GM21737 (cell line): Measurements from ENCODE around the gene CERS2.

Experiments
- ATAC-seq: cut with Tn5 transposase; IDR thresholded peaks from one replicate; pipeline ENCODE4 v1.9.1; 2021; ENCODE audit warnings: mild to moderate bottlenecking, moderate library complexity; ENCODE audit not compliant: unreplicated experiment

The CERS2 gene

DNA sequence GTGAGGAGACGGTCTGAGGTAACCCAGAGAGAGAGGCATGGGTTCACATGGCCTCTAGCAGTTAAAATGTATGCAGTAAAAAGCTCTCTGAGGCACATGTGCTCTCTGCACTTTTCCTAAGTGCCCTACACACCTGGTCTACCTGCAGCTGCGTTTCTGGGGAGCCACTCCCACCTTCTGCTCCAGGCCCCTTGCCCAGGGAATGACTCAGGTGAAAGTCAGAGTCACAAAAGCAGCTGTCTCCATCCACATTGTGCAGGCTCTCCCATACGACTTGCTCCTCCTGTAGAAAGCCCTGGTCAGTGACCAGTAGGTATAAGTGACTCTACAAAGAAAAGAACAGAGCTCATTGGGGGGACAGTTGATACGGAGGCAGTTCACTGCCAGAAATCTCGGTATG is 23.3 kb upstream of the CERS2 start:
- ATAC-seq, result no peak

DNA sequence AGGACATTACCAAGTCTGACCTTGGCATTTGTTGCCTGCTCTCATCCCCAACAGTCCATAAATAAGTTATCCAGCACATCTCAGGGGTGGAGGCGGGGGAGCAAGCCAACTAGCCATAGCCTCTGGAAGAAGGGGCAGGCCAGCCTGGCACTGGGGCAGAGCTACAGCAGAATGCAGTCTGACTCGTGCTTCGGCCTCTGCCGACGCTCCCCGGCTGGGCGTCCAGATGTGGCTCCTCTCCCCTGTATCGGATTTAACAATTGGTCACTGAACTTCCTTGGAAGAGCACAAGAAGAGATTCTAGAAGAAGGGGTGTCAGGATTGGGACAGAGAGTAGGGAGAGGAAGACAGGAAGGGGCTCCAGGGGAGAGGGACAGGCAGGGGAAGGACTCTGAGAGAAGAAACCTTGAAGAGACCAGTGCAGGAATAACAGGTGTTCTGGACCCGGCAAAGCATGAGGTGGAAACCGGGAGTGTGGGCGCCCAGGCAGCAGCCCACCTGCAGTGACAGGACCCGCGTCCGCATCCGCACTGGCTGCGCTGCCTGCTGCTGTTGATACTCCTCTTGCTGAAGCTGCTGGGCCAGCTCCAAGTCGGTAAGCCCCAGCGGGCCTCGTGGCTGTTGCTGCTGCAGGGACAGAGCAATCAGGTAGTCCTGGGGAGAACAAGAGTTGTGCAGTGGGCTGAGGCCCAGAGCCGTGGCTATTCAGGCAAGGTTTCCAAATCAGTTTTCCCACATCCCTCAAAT is 22.7 kb upstream of the CERS2 start:
- no peak for ATAC-seq

DNA sequence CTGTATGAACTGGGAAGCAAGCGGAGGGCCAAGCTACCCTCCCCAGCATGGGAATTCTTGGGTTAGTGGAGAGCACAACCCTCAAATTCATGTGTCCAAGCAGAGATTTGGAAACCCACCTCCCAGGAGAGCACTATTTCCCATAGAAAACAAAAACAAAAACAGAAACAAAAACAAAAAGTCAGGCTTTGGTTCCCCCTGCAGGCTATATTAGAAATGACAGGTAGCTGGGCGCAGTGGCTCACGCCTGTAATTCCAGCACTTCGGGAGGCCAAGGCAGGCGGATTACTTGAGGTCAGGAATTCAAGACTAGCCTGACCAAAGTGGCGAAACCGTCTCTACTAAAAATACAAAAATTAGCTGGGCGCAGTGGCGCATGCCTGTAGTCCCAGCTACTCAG is 21.3 kb upstream of the CERS2 start:
- ATAC-seq, result no peak

DNA sequence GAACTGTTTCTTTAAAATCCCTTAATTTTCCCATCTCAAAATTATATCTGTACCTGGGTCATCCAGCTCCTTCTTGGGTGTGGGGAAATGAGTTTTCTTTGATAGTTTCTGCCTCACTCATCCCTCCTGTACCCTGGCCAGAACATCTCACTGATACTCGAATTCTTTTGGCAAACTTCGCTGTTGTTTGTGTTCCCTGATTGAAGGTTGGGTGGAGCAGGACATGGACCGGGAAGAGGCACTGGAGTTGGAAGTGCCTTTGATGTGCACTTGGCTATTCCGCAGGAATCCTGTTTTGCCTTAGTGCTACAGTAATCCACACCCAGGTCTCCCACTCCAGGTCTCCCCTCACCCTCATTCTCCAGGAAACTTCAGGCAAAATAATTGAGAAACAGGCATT is 20.8 kb upstream of the CERS2 start:
- ATAC-seq, result no peak

DNA sequence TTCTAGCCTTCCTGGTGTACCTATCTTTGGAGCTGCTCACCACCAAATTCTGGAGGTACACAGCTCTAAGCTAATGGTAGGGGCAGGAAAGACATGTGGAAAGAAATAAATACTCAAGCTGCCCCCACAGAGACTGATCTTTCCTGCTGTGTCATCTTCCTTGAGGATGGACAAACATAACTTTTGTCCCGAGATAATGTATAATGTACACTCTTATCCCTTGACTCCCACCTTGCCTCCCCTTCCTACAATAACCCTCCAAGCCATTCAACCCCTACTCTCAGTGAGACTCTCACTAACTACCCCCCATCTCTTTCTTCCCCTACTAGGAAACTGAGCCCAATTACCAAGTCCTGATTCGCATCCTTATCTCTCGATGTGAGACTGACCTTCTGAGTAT is 19.6 kb upstream of the CERS2 start:
- ATAC-seq, result no peak

DNA sequence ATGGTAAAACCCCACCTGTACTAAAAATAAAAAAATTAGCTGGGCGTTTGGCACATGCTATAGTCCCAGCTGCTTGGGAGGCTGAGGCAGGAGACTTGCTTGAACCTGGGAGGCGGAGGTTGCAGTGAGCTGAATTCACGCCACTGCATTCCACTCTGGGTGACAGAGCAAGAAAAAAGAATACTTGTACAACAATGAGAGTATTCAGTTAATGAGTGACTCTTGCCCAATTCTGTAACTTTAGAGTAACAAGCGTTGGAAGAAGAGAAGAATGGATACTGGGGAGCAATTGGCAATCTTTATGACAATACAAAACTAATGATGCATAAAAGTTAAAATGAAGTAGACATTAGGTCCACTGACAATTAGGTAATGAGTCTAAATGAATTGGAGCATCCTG is 18.0 kb upstream of the CERS2 start:
- ATAC-seq, result no peak

DNA sequence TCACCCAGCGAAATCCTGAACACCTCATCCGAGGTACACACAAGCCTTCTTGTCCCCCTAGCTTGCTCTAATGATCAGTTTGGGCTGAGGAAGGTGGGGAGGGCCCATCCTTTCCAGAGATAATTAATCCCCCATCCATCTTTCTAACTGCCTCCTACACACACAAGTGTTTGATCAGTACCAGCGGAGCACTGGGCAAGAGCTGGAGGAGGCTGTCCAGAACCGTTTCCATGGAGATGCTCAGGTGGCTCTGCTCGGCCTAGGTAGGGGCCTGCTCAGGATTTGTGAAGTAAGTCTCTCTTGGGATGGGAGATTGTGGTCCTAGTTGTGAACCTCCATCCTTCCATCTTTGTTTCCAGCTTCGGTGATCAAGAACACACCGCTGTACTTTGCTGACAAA is 13.3 kb upstream of the CERS2 start:
- no peak for ATAC-seq

DNA sequence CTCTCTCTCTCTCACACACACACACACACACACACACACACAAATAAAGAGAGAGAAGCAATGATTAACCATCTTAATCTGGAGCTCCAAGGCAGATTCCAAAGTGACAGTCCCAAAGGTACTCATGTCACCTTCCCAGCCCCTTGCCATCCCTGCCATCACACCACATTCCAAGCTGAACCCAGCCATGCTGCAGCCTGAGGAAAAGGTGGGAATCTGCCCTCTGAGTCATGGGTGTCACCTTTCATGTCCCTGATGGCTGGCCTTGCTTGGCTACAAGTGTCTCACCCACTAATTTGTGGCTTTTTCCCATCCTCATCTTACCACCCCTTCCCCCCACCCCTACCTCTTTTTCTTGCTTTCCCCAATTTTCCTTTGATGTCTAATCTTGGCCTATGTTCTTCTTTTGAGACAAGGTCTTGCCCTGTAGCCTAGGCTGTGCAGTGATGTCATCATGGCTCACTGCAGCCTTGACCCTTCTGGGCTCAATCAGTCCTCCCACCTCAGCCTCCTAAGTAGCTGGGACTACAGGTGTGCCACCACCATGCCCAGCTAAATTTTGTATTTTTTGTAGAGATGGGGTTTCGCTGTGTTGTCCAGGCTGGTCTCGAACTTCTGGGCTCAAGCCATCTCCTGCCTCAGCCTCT is 10.7 kb upstream of the CERS2 start:
- no peak for ATAC-seq

DNA sequence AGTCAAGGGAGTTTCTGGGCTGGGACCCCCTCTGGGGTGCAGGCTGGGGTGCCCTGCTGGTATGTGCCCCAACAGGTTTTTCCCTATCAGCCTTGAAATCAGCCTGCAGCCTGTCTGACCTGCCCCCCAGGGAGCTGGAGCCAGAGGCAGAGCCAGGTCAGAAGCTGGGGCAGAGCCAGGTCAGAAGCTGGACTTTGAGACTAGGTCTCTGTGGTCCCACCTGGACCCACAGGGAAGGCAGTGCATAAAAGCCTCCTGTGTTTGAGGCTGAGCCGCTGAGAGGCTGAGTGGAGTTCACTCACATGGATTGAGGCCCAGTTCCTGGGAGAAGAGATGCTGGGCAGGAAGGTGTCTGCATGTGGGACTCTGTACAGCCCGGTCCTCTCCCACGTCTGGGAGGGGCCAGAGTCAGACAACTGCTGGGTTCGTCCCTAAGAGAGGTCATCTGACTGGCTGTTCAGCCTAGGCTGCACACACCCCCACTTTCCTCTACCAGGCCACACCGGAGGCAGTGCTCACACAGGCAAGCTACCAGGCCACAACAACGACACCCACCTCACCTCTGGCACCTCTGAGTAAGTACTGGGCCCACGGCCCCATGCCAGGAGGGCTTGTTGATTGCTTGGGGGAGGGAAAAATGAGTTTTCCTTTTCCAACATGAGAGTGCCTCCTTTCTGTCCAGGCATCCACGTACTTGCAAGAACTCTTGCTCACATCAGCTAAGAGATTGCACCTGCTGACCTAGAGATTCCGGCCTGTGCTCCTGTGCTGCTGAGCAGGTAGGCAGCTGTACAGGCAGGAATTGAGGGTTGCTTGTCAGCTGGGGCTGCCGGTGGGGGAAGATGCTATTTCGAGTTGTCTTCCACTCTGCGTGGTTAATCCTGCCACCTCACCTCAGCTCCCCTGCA is 7.4 kb upstream of the CERS2 start, which contains the start of gene ANXA9:
ANXA9 (plus strand) TSS at position 488 of the 908 bp plus-strand sequence. CDS start 814 bp downstream, outside the sequence.
- ATAC-seq, result no peak

DNA sequence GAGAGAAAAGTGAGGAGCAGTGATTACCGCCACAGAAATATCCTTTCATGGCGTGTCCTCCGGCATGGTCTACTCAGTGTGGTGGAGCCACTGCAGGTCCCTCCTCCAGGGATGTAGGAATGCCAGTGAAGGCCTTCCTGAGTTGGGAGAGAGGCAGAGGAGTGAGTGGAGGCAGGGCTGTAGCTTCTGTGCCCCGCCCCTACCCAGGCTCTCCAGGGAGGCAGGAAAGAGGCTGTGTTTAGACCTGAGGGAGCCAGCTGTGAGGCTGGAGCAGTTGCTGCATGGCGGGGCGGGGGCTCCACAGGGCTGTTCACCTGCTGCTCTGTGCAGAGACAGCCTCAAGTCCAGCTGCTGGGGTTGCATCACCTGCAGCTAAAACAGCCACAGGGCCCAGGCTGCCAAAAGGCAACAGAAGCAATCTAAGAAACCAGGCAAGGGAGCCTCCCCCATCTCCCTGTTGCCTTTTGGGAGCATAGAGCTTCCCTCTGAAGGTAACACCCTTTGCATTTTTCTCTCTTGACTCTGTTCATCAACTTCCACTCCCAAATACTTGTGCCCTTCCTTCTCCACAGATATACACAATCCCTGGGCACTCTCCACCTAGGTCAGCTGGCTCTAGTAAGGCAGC is 6.7 kb upstream of the CERS2 start:
- ATAC-seq, result no peak

DNA sequence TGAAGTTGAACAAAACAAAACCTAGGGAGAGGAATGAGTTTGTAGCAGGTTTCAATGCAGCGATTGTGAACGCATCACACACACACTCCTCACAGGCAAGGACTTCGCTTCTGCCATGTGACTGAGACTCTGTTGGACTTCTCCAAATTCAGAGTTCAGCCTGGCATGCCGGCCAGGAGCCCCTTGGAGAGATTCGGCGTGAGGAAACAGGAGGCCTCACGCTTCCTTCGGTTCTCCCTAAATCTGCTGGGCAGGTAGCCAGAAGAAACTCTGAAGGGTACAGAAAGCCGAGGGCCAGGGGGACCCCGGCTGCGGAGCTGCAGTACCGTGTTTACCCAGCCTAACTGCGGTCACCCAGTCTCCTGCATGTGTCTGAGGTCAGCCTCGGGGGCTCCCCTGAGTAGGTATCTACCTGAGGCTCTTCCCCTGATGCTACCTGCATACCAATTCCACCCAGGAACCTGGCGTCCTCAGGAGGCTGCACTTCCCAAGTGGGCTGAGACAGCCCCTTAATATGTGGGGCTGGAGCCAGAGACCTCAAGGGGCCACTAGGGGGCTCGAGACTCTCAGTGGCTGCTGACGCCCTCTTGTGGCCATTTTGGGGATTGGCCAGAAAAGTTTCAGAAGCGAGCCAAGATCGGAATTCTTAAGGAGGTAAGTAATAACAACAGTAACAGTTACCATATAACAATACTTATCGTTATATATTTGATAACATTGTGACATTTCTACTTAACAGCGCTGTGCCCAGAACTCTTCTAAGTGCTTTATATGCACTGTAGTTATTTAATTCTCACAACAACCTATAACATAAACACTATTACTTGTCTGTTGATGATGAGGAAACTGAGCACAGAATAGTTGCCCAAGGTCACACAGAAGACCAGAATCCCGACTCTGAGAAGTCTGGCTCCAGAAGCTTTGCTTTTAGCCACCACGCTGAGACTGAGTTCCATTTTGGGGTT is 4.7 kb upstream of the CERS2 start:
- ATAC-seq, result no peak

DNA sequence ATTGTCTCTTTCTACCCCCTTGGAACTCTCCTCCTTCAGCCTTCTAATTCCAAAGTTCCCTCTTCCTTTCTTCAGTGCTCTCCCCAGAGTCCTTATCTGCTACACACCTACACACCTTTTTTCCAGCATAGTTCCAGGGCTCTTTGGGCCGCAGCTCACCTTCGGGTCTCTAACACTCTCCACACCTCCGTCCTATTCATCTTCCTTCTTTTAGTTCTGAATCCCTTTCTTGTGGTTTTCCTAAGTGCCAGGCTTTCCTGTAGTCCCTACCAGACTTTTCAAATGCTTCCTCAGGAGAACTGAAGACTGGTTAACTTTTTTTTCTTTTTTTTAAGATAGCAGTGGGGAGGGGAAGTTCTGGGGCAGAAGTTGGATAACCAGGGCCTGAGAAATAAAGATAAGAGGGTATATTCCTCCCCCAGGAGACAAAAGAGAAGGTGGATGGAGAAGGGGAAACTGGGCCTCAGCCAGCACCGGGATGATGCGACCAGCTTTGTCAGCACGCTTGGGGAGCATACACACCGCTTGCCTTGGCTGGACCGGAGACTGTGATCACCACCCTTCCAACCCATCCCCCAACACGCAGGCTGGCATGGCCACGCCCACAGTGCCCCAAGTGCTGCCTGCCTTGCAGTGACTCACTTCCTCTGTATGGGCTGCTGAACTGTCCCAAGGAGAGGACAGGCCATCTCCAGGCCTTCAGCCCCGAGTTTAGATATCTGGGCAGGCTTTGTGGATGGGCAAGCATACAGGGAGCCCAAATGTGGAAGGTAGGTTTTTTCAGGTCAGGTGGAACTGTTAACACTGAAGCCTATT is 2.5 kb upstream of the CERS2 start:
- ATAC-seq, result no peak

DNA sequence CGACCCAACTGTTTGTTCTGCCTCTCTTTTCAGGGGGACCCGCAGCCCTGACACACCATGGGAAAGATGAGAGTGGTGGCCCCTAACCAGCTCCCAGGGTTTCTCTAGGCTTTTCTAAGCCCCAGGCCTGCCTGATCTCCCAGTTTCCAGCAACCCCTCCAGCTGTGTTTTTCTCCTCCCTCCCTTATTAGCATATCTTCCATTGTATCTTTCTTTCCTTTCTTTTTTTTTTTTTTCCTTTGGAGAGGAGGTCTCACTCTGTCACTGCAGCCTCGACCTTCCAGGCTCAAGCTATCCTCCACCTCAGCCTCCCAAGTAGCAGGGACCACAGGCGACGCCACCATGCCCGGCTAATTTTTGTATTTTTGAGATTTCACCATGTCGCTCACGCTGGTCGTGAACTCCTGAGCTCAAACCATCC is 1.8 kb upstream of the CERS2 start:
- no peak for ATAC-seq

DNA sequence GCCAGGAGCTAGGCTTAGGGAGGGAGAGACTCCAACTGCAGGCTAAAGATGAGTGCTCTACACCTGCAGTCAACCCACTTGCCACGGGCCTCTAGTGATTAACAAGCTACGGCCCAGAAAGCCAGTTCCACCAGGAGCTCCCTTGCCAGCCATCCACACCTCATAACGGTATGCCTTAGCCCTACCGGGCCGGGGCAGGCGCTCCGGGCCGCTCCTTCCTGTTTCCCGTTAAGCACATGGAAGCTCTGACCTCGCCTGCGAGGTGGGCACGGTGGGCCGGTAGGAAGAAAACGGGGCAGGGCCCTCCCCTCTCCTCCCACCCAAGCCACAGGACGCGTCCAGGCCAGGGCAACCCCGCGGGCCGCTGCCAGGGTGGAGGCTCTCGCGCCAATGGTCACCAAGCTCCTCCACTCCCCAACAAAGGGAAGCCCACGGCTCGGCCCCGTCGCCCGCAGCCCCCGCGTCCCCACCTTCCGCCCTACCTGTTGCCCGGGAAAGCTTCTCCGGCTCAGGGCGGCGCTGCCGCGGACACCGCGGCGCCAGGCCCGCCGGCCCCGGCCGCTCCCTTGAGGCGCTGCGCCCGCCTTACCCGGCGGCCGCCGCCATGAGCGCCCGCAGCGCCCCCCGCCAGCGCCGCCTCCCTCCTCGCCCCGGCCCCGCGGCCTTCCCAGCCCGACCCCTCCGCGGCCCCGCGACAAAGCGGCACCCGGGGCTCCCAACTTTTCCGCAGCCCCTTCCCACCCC is 627 bp downstream of the CERS2 start:
- ATAC-seq, result peak; percentile 43

DNA sequence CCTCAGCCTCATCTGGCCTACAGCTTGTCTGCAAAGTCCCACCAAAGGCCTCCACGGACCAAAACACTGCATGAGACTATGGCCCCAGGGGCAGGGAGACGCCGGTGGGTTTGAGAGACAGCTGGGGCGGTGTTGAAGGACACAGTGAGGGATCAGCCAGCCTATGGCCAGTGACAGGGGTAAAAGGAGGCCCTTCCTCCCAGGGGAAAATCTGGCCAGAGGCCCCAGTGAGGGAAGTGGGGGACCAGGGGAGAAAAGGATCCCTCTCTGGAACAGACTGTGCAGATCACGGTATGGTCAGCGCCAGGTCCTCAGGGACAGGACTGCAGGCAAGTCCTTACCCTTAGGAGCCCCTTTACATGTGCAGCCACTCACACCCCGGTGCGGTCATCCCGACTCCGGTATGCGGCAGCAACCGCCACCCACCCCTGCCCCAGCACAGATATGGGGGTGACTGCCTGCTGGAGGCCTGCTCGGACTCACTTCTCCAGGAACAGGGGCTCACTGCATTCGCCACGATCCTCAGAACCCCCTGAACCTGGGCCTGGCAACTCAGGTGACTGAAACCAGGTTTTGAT is 1.3 kb downstream of the CERS2 start:
- ATAC-seq, result no peak

DNA sequence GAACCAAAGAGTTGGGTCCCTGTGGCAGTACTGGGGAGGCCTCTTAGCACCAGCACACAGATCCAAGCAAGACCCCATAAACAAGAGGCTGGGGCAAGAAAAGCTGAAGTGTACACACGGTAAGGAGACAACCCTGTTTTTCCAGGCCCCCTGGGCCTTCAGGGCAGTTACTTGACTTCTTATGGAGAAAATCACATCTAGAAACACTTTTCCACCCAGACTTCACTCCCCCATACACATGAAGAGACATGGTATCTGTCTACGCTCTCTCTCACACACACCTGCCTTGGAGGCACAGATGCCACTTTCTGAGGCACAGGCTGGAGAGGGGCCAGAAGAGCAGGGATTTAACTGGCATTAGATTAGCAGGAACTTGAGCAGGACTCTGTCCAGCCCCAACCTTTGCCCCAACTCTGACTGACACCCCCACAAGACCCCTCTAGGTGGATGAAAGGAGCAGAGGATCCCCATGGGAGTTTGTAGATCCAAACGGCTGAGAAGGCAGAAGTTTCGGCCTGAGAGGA is 2.2 kb downstream of the CERS2 start:
- ATAC-seq, result no peak

DNA sequence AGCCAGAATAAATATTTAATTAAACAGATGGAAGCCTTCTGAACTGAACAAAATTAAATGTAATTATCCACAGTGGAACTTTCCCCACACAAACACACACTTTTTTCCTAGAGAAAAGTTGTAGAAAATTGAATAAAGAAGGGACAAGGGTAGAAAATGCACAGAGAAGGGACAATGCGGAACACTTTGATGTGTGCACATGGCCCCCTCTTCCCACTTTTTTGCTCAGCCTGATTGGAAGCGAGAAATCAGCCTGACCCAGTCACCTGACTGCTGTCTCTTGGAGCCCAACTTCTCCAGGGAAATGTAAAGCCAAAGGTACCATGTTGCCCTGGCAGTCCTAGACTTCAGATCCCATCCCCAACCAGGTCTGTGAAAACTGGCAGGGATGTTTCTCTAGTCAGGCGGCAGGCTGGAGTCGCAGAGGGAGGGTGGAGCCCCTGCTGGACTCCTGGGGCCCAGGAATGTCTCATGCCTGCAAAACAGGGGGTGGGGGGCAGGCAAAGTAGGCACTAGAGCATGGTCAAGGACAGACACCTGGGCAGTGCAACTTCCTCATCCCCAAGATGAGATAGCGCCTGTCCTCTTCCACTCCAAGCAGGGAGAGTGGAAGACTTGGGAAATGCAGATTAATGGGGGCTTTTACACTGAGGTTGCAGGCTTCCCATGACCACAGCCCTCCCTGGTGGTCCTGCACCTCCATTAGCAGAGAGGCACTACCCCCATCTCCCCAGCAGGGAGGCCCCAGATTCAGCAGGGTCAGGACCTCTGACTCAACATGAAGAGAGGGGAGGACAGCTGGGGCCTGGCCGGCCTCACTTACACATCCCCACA is 2.8 kb downstream of the CERS2 start:
- no peak for ATAC-seq
